PC-9 (cell line): ENCODE data around the gene CAB39L.

Experiments
- EZH2 ChIP-seq: fragments of 200-600 bp; sonication (generic); IDR thresholded peaks from 2 replicates; pipeline ENCODE4 v1.8.0; 2017; ENCODE audit warnings: antibody characterized with exemption, low read depth
- TF ChIP-seq, protein P1 (sequence below): fragments of 200-600 bp; sonication (generic); conservative IDR thresholded peaks from 2 replicates; pipeline ENCODE4 v1.6.1; 2017; ENCODE audit warnings: mixed run types, antibody characterized with exemption, mild to moderate bottlenecking, moderate library complexity

DNA sequence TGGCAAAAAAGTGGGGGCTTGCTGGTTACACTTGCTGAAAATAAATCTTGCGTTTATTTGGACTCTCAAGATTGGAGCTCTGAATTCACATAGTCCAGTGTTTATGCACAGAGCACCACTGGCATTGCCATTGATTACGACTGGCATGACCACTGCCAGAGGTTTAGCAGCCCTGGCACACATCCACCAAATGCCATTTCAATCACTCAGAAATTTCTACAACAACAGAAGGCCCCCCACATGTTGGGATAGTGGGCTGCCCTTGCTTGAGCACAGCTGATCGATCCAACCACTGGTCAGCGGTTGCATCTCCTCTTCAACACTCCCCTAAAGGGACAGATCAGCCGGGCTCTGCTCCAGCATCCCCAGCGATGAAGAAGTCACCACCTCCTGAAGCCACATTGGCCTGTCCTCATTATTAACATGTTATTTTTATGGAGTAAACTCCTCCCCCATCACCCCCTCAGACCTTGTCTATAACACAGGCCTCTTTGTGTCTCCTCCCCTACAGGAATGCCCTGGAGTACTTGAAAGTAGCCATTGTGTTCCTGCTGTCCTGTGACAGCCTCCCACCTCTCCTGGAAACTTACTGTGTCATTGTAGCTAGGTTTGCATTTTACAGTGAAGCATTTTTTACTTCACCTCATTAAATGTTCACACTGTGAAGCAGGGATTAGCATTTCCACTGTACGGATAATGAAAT is 144.8 kb downstream of the CAB39L start:
- TF ChIP-seq, protein P1, sequence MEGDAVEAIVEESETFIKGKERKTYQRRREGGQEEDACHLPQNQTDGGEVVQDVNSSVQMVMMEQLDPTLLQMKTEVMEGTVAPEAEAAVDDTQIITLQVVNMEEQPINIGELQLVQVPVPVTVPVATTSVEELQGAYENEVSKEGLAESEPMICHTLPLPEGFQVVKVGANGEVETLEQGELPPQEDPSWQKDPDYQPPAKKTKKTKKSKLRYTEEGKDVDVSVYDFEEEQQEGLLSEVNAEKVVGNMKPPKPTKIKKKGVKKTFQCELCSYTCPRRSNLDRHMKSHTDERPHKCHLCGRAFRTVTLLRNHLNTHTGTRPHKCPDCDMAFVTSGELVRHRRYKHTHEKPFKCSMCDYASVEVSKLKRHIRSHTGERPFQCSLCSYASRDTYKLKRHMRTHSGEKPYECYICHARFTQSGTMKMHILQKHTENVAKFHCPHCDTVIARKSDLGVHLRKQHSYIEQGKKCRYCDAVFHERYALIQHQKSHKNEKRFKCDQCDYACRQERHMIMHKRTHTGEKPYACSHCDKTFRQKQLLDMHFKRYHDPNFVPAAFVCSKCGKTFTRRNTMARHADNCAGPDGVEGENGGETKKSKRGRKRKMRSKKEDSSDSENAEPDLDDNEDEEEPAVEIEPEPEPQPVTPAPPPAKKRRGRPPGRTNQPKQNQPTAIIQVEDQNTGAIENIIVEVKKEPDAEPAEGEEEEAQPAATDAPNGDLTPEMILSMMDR, result no peak
- TF ChIP-seq EZH2, result no peak
